HepG2 (cell line): ENCODE measurements around the gene WDR54. TPM values are rescaled to one million over a fixed set of nuclear protein-coding genes. Genes with fewer than 3 reads are reported as not detected.
A peak's percentile ranks its signal among the peaks of the same experiment; 100 is the strongest.

ENCODE experiments used
- BRD4 ChIP-seq: sonication (generic); formaldehyde crosslinking; IDR thresholded peaks from 2 replicates; pipeline ENCODE4 v1.4.0; 2020; ENCODE audit warnings: missing genetic modification reagents
- CBFB ChIP-seq: sonication (generic); formaldehyde crosslinking; IDR thresholded peaks from 2 replicates; pipeline ENCODE4 v1.4.0; 2020; ENCODE audit warnings: missing genetic modification reagents
- HOXD1 ChIP-seq: sonication (generic); formaldehyde crosslinking; IDR thresholded peaks from 2 replicates; pipeline ENCODE4 v1.5.0; 2020; ENCODE audit warnings: missing genetic modification reagents
- KLF11 ChIP-seq: IDR thresholded peaks from 2 replicates; pipeline ENCODE4 v1.6.1; 2016; ENCODE audit warnings: missing compliant biosample characterization
- MBD4 ChIP-seq: IDR thresholded peaks from 2 replicates; pipeline ENCODE4 v1.6.1; 2012; ENCODE audit warnings: low read length, inconsistent platforms, borderline replicate concordance
- SNAI1 ChIP-seq: sonication (generic); formaldehyde crosslinking; IDR thresholded peaks from 2 replicates; pipeline ENCODE4 v1.5.0; 2020; ENCODE audit warnings: mild to moderate bottlenecking, missing genetic modification reagents, borderline replicate concordance
- SRY ChIP-seq: sonication (generic); formaldehyde crosslinking; IDR thresholded peaks from 2 replicates; pipeline ENCODE4 v1.8.0; 2022; ENCODE audit warnings: mild to moderate bottlenecking, missing genetic modification reagents
- ZBTB20 ChIP-seq: sonication (generic); formaldehyde crosslinking; IDR thresholded peaks from 2 replicates; pipeline ENCODE4 v1.8.1; 2023; ENCODE audit warnings: missing genetic modification reagents, low read depth, mild to moderate bottlenecking, borderline replicate concordance
- ZFP41 ChIP-seq: sonication (generic); formaldehyde crosslinking; IDR thresholded peaks from 2 replicates; pipeline ENCODE4 v1.4.0; 2020; ENCODE audit warnings: mild to moderate bottlenecking, missing genetic modification reagents, borderline replicate concordance
- ZNF20 ChIP-seq: sonication (generic); formaldehyde crosslinking; IDR thresholded peaks from 2 replicates; pipeline ENCODE4 v1.4.0; 2020; ENCODE audit warnings: mild to moderate bottlenecking, moderate library complexity, missing genetic modification reagents
- ZNF354B ChIP-seq: sonication (generic); formaldehyde crosslinking; IDR thresholded peaks from 2 replicates; pipeline ENCODE4 v1.8.0; 2022; ENCODE audit warnings: mild to moderate bottlenecking, missing genetic modification reagents
- ZNF468 ChIP-seq: sonication (generic); formaldehyde crosslinking; IDR thresholded peaks from 2 replicates; pipeline ENCODE4 v1.8.0; 2022; ENCODE audit warnings: mild to moderate bottlenecking, moderate library complexity, missing genetic modification reagents
- polyA plus RNA-seq, 8 experiments: library from polyadenylated mRNA; depleted of rRNA in 3 of 8; stranded (reverse) in 7 of 8; unstranded in 1 of 8; fragments of >200 nt; fragmentation: Illumina TruSeq in 4 of 8; extraction: Trizol in 4 of 8; gene quantifications; 2 replicates each; pipeline versions ENCODE4 v1.2.1 to v1.2.3, GENCODE V29; 2011 to 2016; ENCODE audit warnings: low read depth in 4 of 8, missing spikeins in 1 of 8, mixed read lengths in 1 of 8; ENCODE audit not compliant: insufficient read depth in 1 of 8
- total RNA-seq, 5 experiments: library from RNA; depleted of rRNA; stranded (reverse); fragments of >200 nt; fragmentation: Illumina TruSeq; extraction: Trizol; gene quantifications; 2 replicates each; pipeline ENCODE4 v1.2.3, GENCODE V29; 2016; ENCODE audit warnings: low read depth in 1 of 5
- TF ChIP-seq, protein P1 (sequence below): sonication (generic); formaldehyde crosslinking; IDR thresholded peaks from 2 replicates; pipeline ENCODE4 v1.5.0; 2020; ENCODE audit warnings: missing genetic modification reagents
- TF ChIP-seq, protein P2 (sequence below): sonication (generic); formaldehyde crosslinking; IDR thresholded peaks from 2 replicates; pipeline ENCODE4 v1.4.0; 2020; ENCODE audit warnings: low read depth, mild to moderate bottlenecking, missing genetic modification reagents
- TF ChIP-seq, protein P3 (sequence below): sonication (generic); formaldehyde crosslinking; IDR thresholded peaks from 2 replicates; pipeline ENCODE4 v1.5.0; 2020; ENCODE audit warnings: mild to moderate bottlenecking, missing genetic modification reagents
- TF ChIP-seq, protein P4 (sequence below): sonication (generic); formaldehyde crosslinking; IDR thresholded peaks from 2 replicates; pipeline ENCODE4 v1.4.0; 2020; ENCODE audit warnings: missing genetic modification reagents, borderline replicate concordance
- TF ChIP-seq, protein P5 (sequence below): sonication (generic); formaldehyde crosslinking; IDR thresholded peaks from 2 replicates; pipeline ENCODE4 v1.5.1; 2020; ENCODE audit warnings: missing genetic modification reagents, mild to moderate bottlenecking, borderline replicate concordance

WDR54 gene
- total and polyA plus RNA-seq, 2 of the 13 experiments (the other 11 are each of a cell fraction or from before 2014, with no cell fraction given): 2.0 to 17.3 TPM

DNA sequence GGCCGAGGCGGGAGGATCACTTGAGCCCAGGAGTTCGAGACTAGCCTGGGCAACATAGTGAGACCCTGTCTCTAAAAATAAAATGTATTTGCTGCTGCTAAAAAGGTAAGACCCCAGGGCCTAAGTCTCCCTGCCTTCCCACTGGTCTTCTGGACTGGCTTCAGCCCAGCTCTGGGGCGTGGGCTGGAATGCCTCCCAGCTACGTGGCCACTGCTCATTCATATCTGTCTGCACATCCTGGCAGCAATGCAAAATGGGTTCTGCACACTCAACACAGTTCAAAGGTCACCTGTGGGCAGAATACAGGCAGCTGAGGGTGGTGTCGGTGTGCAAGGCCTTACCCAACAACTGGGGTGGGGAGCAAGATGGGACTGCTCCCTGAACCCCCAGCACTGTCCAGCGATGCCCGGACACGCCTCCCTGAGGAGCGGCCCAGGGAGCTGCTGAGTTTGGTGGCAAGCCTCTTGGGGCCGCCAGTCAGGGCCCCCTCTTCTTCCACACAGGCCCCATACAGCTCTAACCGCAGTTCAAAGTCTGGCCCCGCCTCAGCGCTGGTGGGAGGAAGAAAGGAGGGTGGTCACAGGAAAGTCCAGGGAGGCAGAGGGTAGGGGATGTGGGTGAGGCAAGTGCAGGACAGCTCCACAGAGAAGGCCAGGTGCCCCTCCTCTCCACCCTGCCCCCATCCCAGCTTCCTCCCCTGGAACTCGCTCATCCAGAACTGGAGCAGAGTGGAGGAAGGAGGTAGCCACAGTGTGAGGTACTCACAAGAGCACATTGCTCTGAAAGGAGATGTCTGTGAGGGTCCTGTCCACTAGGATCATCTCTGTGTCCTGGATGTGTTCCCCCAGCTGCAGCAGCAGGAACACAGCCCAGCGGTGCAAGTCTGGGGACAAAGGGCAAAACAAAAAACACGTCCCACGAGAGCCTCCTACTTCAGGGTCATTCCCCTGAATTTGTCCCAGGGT is 8.2 kb downstream of the WDR54 start (continued):
- TF ChIP-seq ZNF20 (CRISPR knock-in tag): no peak
- TF ChIP-seq ZNF468 (CRISPR knock-in tag): no peak
- TF ChIP-seq, protein P1, sequence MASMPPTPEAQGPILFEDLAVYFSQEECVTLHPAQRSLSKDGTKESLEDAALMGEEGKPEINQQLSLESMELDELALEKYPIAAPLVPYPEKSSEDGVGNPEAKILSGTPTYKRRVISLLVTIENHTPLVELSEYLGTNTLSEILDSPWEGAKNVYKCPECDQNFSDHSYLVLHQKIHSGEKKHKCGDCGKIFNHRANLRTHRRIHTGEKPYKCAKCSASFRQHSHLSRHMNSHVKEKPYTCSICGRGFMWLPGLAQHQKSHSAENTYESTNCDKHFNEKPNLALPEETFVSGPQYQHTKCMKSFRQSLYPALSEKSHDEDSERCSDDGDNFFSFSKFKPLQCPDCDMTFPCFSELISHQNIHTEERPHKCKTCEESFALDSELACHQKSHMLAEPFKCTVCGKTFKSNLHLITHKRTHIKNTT (CRISPR knock-in tag): no peak
- TF ChIP-seq MBD4: no peak
- no peak for TF ChIP-seq ZNF354B (CRISPR knock-in tag)
- no peak for TF ChIP-seq SNAI1 (CRISPR knock-in tag)
- TF ChIP-seq HOXD1 (CRISPR knock-in tag): no peak
- TF ChIP-seq, protein P2, sequence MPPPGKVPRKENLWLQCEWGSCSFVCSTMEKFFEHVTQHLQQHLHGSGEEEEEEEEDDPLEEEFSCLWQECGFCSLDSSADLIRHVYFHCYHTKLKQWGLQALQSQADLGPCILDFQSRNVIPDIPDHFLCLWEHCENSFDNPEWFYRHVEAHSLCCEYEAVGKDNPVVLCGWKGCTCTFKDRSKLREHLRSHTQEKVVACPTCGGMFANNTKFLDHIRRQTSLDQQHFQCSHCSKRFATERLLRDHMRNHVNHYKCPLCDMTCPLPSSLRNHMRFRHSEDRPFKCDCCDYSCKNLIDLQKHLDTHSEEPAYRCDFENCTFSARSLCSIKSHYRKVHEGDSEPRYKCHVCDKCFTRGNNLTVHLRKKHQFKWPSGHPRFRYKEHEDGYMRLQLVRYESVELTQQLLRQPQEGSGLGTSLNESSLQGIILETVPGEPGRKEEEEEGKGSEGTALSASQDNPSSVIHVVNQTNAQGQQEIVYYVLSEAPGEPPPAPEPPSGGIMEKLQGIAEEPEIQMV: peak; percentile 74; the same call in 1 of the 2 replicates
- TF ChIP-seq KLF11 (CRISPR knock-in tag): peak; percentile 67
- TF ChIP-seq ZFP41 (CRISPR knock-in tag): no peak
- no peak for TF ChIP-seq BRD4 (CRISPR knock-in tag)
- TF ChIP-seq, protein P3, sequence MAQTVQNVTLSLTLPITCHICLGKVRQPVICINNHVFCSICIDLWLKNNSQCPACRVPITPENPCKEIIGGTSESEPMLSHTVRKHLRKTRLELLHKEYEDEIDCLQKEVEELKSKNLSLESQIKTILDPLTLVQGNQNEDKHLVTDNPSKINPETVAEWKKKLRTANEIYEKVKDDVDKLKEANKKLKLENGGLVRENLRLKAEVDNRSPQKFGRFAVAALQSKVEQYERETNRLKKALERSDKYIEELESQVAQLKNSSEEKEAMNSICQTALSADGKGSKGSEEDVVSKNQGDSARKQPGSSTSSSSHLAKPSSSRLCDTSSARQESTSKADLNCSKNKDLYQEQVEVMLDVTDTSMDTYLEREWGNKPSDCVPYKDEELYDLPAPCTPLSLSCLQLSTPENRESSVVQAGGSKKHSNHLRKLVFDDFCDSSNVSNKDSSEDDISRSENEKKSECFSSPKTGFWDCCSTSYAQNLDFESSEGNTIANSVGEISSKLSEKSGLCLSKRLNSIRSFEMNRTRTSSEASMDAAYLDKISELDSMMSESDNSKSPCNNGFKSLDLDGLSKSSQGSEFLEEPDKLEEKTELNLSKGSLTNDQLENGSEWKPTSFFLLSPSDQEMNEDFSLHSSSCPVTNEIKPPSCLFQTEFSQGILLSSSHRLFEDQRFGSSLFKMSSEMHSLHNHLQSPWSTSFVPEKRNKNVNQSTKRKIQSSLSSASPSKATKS (CRISPR knock-in tag): no peak
- 0 out of 2 replicates have a peak, but pooled peaks have one; percentile 59 for TF ChIP-seq SRY (CRISPR knock-in tag)
- TF ChIP-seq ZBTB20: no peak; the same call in 1 of the 2 replicates
- TF ChIP-seq, protein P4, sequence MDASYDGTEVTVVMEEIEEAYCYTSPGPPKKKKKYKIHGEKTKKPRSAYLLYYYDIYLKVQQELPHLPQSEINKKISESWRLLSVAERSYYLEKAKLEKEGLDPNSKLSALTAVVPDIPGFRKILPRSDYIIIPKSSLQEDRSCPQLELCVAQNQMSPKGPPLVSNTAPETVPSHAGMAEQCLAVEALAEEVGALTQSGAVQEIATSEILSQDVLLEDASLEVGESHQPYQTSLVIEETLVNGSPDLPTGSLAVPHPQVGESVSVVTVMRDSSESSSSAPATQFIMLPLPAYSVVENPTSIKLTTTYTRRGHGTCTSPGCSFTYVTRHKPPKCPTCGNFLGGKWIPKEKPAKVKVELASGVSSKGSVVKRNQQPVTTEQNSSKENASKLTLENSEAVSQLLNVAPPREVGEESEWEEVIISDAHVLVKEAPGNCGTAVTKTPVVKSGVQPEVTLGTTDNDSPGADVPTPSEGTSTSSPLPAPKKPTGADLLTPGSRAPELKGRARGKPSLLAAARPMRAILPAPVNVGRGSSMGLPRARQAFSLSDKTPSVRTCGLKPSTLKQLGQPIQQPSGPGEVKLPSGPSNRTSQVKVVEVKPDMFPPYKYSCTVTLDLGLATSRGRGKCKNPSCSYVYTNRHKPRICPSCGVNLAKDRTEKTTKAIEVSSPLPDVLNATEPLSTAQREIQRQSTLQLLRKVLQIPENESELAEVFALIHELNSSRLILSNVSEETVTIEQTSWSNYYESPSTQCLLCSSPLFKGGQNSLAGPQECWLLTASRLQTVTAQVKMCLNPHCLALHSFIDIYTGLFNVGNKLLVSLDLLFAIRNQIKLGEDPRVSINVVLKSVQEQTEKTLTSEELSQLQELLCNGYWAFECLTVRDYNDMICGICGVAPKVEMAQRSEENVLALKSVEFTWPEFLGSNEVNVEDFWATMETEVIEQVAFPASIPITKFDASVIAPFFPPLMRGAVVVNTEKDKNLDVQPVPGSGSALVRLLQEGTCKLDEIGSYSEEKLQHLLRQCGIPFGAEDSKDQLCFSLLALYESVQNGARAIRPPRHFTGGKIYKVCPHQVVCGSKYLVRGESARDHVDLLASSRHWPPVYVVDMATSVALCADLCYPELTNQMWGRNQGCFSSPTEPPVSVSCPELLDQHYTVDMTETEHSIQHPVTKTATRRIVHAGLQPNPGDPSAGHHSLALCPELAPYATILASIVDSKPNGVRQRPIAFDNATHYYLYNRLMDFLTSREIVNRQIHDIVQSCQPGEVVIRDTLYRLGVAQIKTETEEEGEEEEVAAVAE (CRISPR knock-in tag): no peak
- peak; percentile 98 for TF ChIP-seq CBFB (CRISPR knock-in tag)
- TF ChIP-seq, protein P5, sequence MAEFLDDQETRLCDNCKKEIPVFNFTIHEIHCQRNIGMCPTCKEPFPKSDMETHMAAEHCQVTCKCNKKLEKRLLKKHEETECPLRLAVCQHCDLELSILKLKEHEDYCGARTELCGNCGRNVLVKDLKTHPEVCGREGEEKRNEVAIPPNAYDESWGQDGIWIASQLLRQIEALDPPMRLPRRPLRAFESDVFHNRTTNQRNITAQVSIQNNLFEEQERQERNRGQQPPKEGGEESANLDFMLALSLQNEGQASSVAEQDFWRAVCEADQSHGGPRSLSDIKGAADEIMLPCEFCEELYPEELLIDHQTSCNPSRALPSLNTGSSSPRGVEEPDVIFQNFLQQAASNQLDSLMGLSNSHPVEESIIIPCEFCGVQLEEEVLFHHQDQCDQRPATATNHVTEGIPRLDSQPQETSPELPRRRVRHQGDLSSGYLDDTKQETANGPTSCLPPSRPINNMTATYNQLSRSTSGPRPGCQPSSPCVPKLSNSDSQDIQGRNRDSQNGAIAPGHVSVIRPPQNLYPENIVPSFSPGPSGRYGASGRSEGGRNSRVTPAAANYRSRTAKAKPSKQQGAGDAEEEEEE: no peak
